ENCODE results near the gene ULBP1.
A peak's percentile ranks its signal among the peaks of the same experiment; 100 is the strongest.
"Not testable (repeated sequence)": the region's sequence is repeated elsewhere in the genome, so short reads cannot be mapped to it uniquely, and the experiment has no call there.

ULBP1 gene

GRCh38 chr6:150001295-150002008, 37.7 kb downstream of the ULBP1 start:
- H3K27ac ChIP-seq = no peak overlapping the region
- DNase-seq = no peak

GRCh38 chr6:150002710-150003109, 39.0 kb downstream of the ULBP1 start:
- intact Hi-C loops (cut with DNase I; ENCODE audit: low total_unique reads) = no loop called here
- no peak for DNase-seq
- no peak overlapping the region for H3K27ac ChIP-seq
- peaks cover 0 to 19% (median 15%) of the 10 kb centered on the region in 4 donors for H3K4me1 ChIP-seq
- no peaks in the 10 kb centered on the region for H3K36me3 ChIP-seq
- no peak for TF ChIP-seq CTCF (IDR thresholded peaks at IDR 0.05)
- no peak overlapping the region for H3K4me3 ChIP-seq
- H3K9me3 ChIP-seq = no peaks in the 10 kb centered on the region
- H3K27me3 ChIP-seq = peaks cover 0 to 86% of the 10 kb centered on the region in 2 donors

More at GRCh38 chr6:150001295-150002008, 37.7 kb downstream of the ULBP1 start:
- intact Hi-C loops (cut with DNase I; ENCODE audit: low total_unique reads) = no loop called here
- no peaks in the 10 kb centered on the region for H3K9me3 ChIP-seq
- no peaks in the 10 kb centered on the region for H3K36me3 ChIP-seq
- no peak overlapping the region for H3K4me3 ChIP-seq
- peaks cover 0 to 89% of the 10 kb centered on the region in 2 donors for H3K27me3 ChIP-seq
- peaks cover 0 to 19% (median 15%) of the 10 kb centered on the region in 4 donors for H3K4me1 ChIP-seq
- no peak for TF ChIP-seq CTCF (IDR thresholded peaks at IDR 0.05)

GRCh38 chr6:150003599-150003998, 39.9 kb downstream of the ULBP1 start:
- H3K4me3 ChIP-seq; H3K9me3 ChIP-seq; DNase-seq; H3K36me3 ChIP-seq; H3K27ac ChIP-seq; intact Hi-C loops (cut with DNase I; ENCODE audit: low total_unique reads): not testable (repeated sequence)
- Histone ChIP-seq H3K4me1 (peaks cover 0 to 19% (median 15%) of the 10 kb centered on the region in 4 donors), H3K27me3 (peaks cover 0 to 90% of the 10 kb centered on the region in 2 donors)

- no peaks in the 10 kb centered on the region for H3K36me3 ChIP-seq
- H3K9me3 ChIP-seq = no peaks in the 10 kb centered on the region
- H3K27ac ChIP-seq = no peak overlapping the region
- TF ChIP-seq CTCF (IDR thresholded peaks at IDR 0.05) = no peak
- H3K4me1 ChIP-seq = peaks cover 0 to 19% (median 15%) of the 10 kb centered on the region in 4 donors
- DNase-seq = peak in 1 of 2 donors; percentile 54
- peaks cover 0 to 90% of the 10 kb centered on the region in 2 donors for H3K27me3 ChIP-seq
- intact Hi-C loops (cut with DNase I; ENCODE audit: low total_unique reads) = no loop called here
- peak overlapping the region; percentile 49 to 61 for H3K4me3 ChIP-seq
Measured at GRCh38 chr6:150004101-150004782, 40.5 kb downstream of the ULBP1 start.

GRCh38 chr6:150004783-150005717, 41.3 kb downstream of the ULBP1 start:
- Histone ChIP-seq H3K27me3 (peaks cover 0 to 88% of the 10 kb centered on the region in 2 donors), H3K4me1 (peaks cover 0 to 19% (median 15%) of the 10 kb centered on the region in 4 donors), H3K27ac (no peak overlapping the region), H3K36me3 (no peaks in the 10 kb centered on the region), H3K9me3 (no peaks in the 10 kb centered on the region), H3K4me3 (peak overlapping the region; percentile 49 to 61)
- DNase-seq = peak; percentile 88 to 92
- intact Hi-C loops (cut with DNase I; ENCODE audit: low total_unique reads) = no loop called here
- no peak for TF ChIP-seq CTCF (IDR thresholded peaks at IDR 0.05)

Measured in tibial artery (tissue), 4 donors.